ENCODE data around the gene HNRNPK.

The HNRNPK gene

GRCh38 chr9:83932011-83932410 is 48.0 kb downstream of the HNRNPK start:
- no peak for DNase-seq

- no peak for DNase-seq
These were observed 49.1 kb downstream of the HNRNPK start for GRCh38 chr9:83930881-83931280.

GRCh38 chr9:83927591-83927990 is 52.4 kb downstream of the HNRNPK start:
- DNase-seq: no peak

GRCh38 chr9:83920927-83921707 is 58.9 kb downstream of the HNRNPK start, which contains the start of gene KIF27:
Gene KIF27, minus strand, starts transcription at chr9:83921432. Its CDS starts 5,841 bp downstream, at chr9:83915591.
- peak; percentile 99 for DNase-seq

- no peak for DNase-seq
These were observed 59.5 kb downstream of the HNRNPK start for GRCh38 chr9:83920469-83920926.

GRCh38 chr9:83919111-83919510 is 60.9 kb downstream of the HNRNPK start:
- DNase-seq: no peak
